HCT116 (cell line): ENCODE data around the gene UPP2. TPM values are rescaled to one million over a fixed set of nuclear protein-coding genes. Genes with fewer than 3 reads are reported as not detected.

Experiments
- ATAC-seq: fragments of 200-7000 bp; cut with Tn5 transposase; 2 replicates; pipeline ENCODE4 v1.9.1; 2020; ENCODE audit warnings: mild to moderate bottlenecking, moderate library complexity
- BruUV-seq: library from RNA; stranded (reverse); fragments of 400-500 nt; replicated peaks from 2 replicates; lab custom pipeline; 2021; lab: Mats Ljungman, UMichigan
- CTCF ChIA-PET: fragments of 300-600 bp; sonication (Branson Sonifier 250); formaldehyde crosslinking; loops from one replicate; lab custom pipeline; 2021; ENCODE audit warnings: antibody characterized with exemption; lab: Charles Lee
- POLR2A ChIA-PET: fragments of 300-600, 350-600 bp; sonication (Branson Sonifier 250); formaldehyde crosslinking; loops from one replicate; lab custom pipeline; 2021; ENCODE audit warnings: antibody characterized with exemption; lab: Charles Lee
- RAD21 ChIA-PET, 2 experiments: fragments of 300-600 bp; sonication (Branson Sonifier 250); formaldehyde crosslinking; loops; one replicate each; lab custom pipeline; 2023; ENCODE audit warnings: low total read pairs in 2 of 2; ENCODE audit not compliant: uncharacterized antibody in 2 of 2, unreplicated experiment in 2 of 2, low non-redundant PET in 1 of 2; lab: Charles Lee
- DNase-seq: peaks from one replicate; pipeline ENCODE4 v3.0.0-alpha.2; 2010; ENCODE audit warnings: low read depth, low spot score
- H2AFZ ChIP-seq: fragments of 200-600 bp; shearing (Covaris generic), sonication (generic); 2 replicates; pipeline ENCODE4 v1.6.1; 2017; ENCODE audit warnings: low read depth, mixed run types, mixed read lengths, antibody characterized with exemption, low read length; ENCODE audit not compliant: poor library complexity, severe bottlenecking
- H3K27ac ChIP-seq: 2 replicates; pipeline ENCODE4 v1.5.1; 2012; ENCODE audit warnings: low read depth, low read length
- H3K27me3 ChIP-seq: fragments of 200-600 bp; sonication (generic); 2 replicates; pipeline ENCODE4 v1.6.1; 2016; ENCODE audit warnings: mixed run types, low read length, mixed read lengths; ENCODE audit not compliant: insufficient read depth
- H3K36me3 ChIP-seq, 2 experiments: fragments of 200-500 bp in 1 of 2; fragments of 200-600 bp in 1 of 2; sonication (Bioruptor generic) in 1 of 2; sonication (generic) in 1 of 2; 2 replicates each; pipeline versions ENCODE4 v1.5.1 to v1.6.1; 2014 to 2016; ENCODE audit warnings: low read length in 2 of 2, inconsistent platforms in 1 of 2, mixed read lengths in 1 of 2, mixed run types in 1 of 2; ENCODE audit not compliant: insufficient read depth in 2 of 2, control insufficient read depth in 1 of 2
- H3K4me1 ChIP-seq, 2 experiments: fragments of 200-600 bp in 1 of 2; sonication (generic) in 1 of 2; 2 replicates each; pipeline versions ENCODE4 v1.5.1 to v1.6.1; 2012 to 2017; ENCODE audit warnings: low read length in 2 of 2, inconsistent platforms in 1 of 2, mild to moderate bottlenecking in 1 of 2, mixed read lengths in 1 of 2, mixed run types in 1 of 2, moderate library complexity in 1 of 2; ENCODE audit not compliant: insufficient read depth in 2 of 2, control insufficient read depth in 1 of 2
- H3K4me2 ChIP-seq: fragments of 200-600 bp; sonication (generic); 2 replicates; pipeline ENCODE4 v1.6.1; 2017; ENCODE audit warnings: mixed run types, low read length, mixed read lengths
- H3K4me3 ChIP-seq, 2 experiments: fragments of 200-600 bp in 1 of 2; sonication (generic) in 1 of 2; replicated peaks in 1 of 2; 2 replicates each; pipeline ENCODE4 v1.5.1; 2011 to 2016; ENCODE audit warnings: low read length in 2 of 2, control low read depth in 1 of 2, low read depth in 1 of 2, mild to moderate bottlenecking in 1 of 2, mixed read lengths in 1 of 2, mixed run types in 1 of 2
- H3K79me2 ChIP-seq: fragments of 200-600 bp; sonication (generic); 2 replicates; pipeline ENCODE4 v1.6.1; 2017; ENCODE audit warnings: mild to moderate bottlenecking, mixed run types, low read length, moderate library complexity, mixed read lengths; ENCODE audit not compliant: insufficient read depth
- H3K9ac ChIP-seq: fragments of 200-600 bp; sonication (generic); 2 replicates; pipeline ENCODE4 v1.6.1; 2016; ENCODE audit warnings: low read length, mixed read lengths
- H3K9me2 ChIP-seq: fragments of 200-600 bp; sonication (generic), shearing (Covaris generic); 2 replicates; pipeline ENCODE4 v1.6.1; 2017; ENCODE audit warnings: mixed run types, mild to moderate bottlenecking, moderate library complexity; ENCODE audit not compliant: insufficient read depth
- H3K9me3 ChIP-seq, 2 experiments: fragments of 200-500 bp in 1 of 2; fragments of 200-600 bp in 1 of 2; sonication (Bioruptor generic) in 1 of 2; sonication (generic) in 1 of 2; 2 replicates each; pipeline ENCODE4 v1.6.1; 2014 to 2017; ENCODE audit warnings: low read length in 2 of 2, mixed read lengths in 2 of 2, inconsistent platforms in 1 of 2, low read depth in 1 of 2, mild to moderate bottlenecking in 1 of 2, mixed run types in 1 of 2, moderate library complexity in 1 of 2; ENCODE audit not compliant: control insufficient read depth in 1 of 2, insufficient read depth in 1 of 2
- H4K20me1 ChIP-seq: fragments of 200-600 bp; sonication (generic), shearing (Covaris generic); 2 replicates; pipeline ENCODE4 v1.6.1; 2017; ENCODE audit warnings: mixed run types, mild to moderate bottlenecking, moderate library complexity; ENCODE audit not compliant: insufficient read depth
- ATF3 ChIP-seq: IDR thresholded peaks from 2 replicates; pipeline ENCODE4 v1.6.1; 2012
- CBX3 ChIP-seq: IDR thresholded peaks from 2 replicates; pipeline ENCODE4 v1.6.1; 2012; ENCODE audit warnings: low read depth
- CEBPB ChIP-seq: IDR thresholded peaks from 2 replicates; pipeline ENCODE4 v1.6.1; 2012; ENCODE audit warnings: low read depth
- EGR1 ChIP-seq: IDR thresholded peaks from 2 replicates; pipeline ENCODE4 v1.6.1; 2012; ENCODE audit warnings: low read depth
- ELF1 ChIP-seq: IDR thresholded peaks from 2 replicates; pipeline ENCODE4 v1.6.1; 2012; ENCODE audit warnings: low read depth, borderline replicate concordance
- FOSL1 ChIP-seq: IDR thresholded peaks from 2 replicates; pipeline ENCODE4 v1.6.1; 2012; ENCODE audit warnings: low read depth
- JUND ChIP-seq: IDR thresholded peaks from 2 replicates; pipeline ENCODE4 v1.6.1; 2012
- POLR2AphosphoS5 ChIP-seq: IDR thresholded peaks from 2 replicates; pipeline ENCODE4 v1.6.1; 2011; ENCODE audit warnings: mild to moderate bottlenecking, low read depth, low read length, moderate library complexity
- REST ChIP-seq: IDR thresholded peaks from 2 replicates; pipeline ENCODE4 v1.6.1; 2012; ENCODE audit warnings: low read depth
- SIN3A ChIP-seq: IDR thresholded peaks from 2 replicates; pipeline ENCODE4 v1.6.1; 2012; ENCODE audit warnings: low read depth
- SP1 ChIP-seq: IDR thresholded peaks from 2 replicates; pipeline ENCODE4 v1.6.1; 2012; ENCODE audit warnings: low read depth
- YY1 ChIP-seq: IDR thresholded peaks from 2 replicates; pipeline ENCODE4 v1.6.1; 2011; ENCODE audit warnings: low read length, low read depth, moderate library complexity, mild to moderate bottlenecking; ENCODE audit not compliant: insufficient replicate concordance; ENCODE audit errors: extremely low read depth
- intact Hi-C: fragments of 100-400 bp; cut with micrococcal nuclease; formaldehyde crosslinking; loops from 2 replicates; pipeline ENCODE4 v1.10.0; 2022
- total RNA-seq: library from RNA; stranded (reverse); gene quantifications from one replicate; pipeline ENCODE4 v1.2.1, GENCODE V29; 2021; ENCODE audit not compliant: unreplicated experiment

UPP2 gene
- total RNA-seq, 1 experiment from 2014 or later, result not detected

GRCh38 chr2:158103411-158104012, 1.8 kb downstream of the UPP2 start:
- RAD21 ChIA-PET, result no interaction called here
- CTCF ChIA-PET, result no interaction called here
- H3K27me3 ChIP-seq, result no peaks in the 10 kb centered on the region
- ATAC-seq, result no peak
- H4K20me1 ChIP-seq, result no peaks in the 10 kb centered on the region
- no peak overlapping the region for H3K4me2 ChIP-seq
- H3K9ac ChIP-seq, result no peak overlapping the region
- DNase-seq, result no peak
- no peaks in the 10 kb centered on the region for H3K79me2 ChIP-seq
- BruUV-seq, result no TSS peak
- POLR2A ChIA-PET, result no interaction called here
- H2AFZ ChIP-seq, result no peak overlapping the region
- H3K36me3 ChIP-seq, result no peaks in the 10 kb centered on the region
- no peaks in the 10 kb centered on the region for H3K9me3 ChIP-seq
- intact Hi-C loops, result no loop called here
- no peaks in the 10 kb centered on the region for H3K4me1 ChIP-seq
- no peak overlapping the region for H3K4me3 ChIP-seq
- no peaks in the 10 kb centered on the region for H3K9me2 ChIP-seq
- TF ChIP-seq JUND, result no peak
- TF ChIP-seq CEBPB, result no peak
- no peak for TF ChIP-seq ELF1
- TF ChIP-seq FOSL1, result no peak
- no peak for TF ChIP-seq EGR1
- no peak for TF ChIP-seq SIN3A
- TF ChIP-seq REST, result no peak
- TF ChIP-seq SP1, result no peak
- no peak for TF ChIP-seq CBX3
- TF ChIP-seq ATF3, result no peak
- no peak for TF ChIP-seq POLR2AphosphoS5
- no peak for TF ChIP-seq YY1
- no peak overlapping the region for H3K27ac ChIP-seq
